HG03280 (cell line): ENCODE measurements around the gene AKAP11.

Source experiments
- ATAC-seq: cut with Tn5 transposase; IDR thresholded peaks from one replicate; pipeline ENCODE4 v1.9.1; 2021; ENCODE audit warnings: mild to moderate bottlenecking, moderate library complexity; ENCODE audit not compliant: unreplicated experiment

The AKAP11 gene

GRCh38 chr13:42333613-42334328, 61.8 kb downstream of the AKAP11 start:
- peak; percentile 70 for ATAC-seq

- ATAC-seq: peak; percentile 29
Observed at GRCh38 chr13:42334329-42334706, 62.4 kb downstream of the AKAP11 start.

- no peak for ATAC-seq
Observed at GRCh38 chr13:42337808-42338600, 66.1 kb downstream of the AKAP11 start.

GRCh38 chr13:42345367-42345766, 73.4 kb downstream of the AKAP11 start:
- ATAC-seq: no peak

GRCh38 chr13:42348576-42348975, 76.6 kb downstream of the AKAP11 start:
- no peak for ATAC-seq

- no peak for ATAC-seq
Observed at GRCh38 chr13:42350141-42350540, 78.2 kb downstream of the AKAP11 start.

- ATAC-seq: peak; percentile 94
Observed at GRCh38 chr13:42354241-42355091, 82.5 kb downstream of the AKAP11 start.

GRCh38 chr13:42355092-42355485, 83.1 kb downstream of the AKAP11 start:
- no peak for ATAC-seq

- no peak for ATAC-seq
Observed at GRCh38 chr13:42355491-42356183, 83.7 kb downstream of the AKAP11 start.

- no peak for ATAC-seq
Observed at GRCh38 chr13:42356184-42356575, 84.2 kb downstream of the AKAP11 start.

GRCh38 chr13:42360046-42360574, 88.2 kb downstream of the AKAP11 start:
- no peak for ATAC-seq

- no peak for ATAC-seq
Observed at GRCh38 chr13:42361701-42362100, 89.7 kb downstream of the AKAP11 start.

- no peak for ATAC-seq
Observed at GRCh38 chr13:42363941-42364612, 92.1 kb downstream of the AKAP11 start.

- ATAC-seq: no peak
Observed at GRCh38 chr13:42364613-42365000, 92.7 kb downstream of the AKAP11 start.

- no peak for ATAC-seq
Observed at GRCh38 chr13:42367831-42368230, 95.9 kb downstream of the AKAP11 start.

GRCh38 chr13:42369071-42369797, 97.3 kb downstream of the AKAP11 start:
- ATAC-seq: no peak

- ATAC-seq: no peak
Observed at GRCh38 chr13:42370229-42370628, 98.3 kb downstream of the AKAP11 start.
